Measurements from ENCODE around the gene GSTA4. TPM values are rescaled to one million over a fixed set of nuclear protein-coding genes. Genes with fewer than 3 reads are reported as not detected.
"Not testable (repeated sequence)": the region's sequence is repeated elsewhere in the genome, so short reads cannot be mapped to it uniquely, and the experiment has no call there.

GSTA4 gene
- total and polyA plus RNA-seq, 4 donors, result 7.9 to 22.7 (median 16.8) TPM

GRCh38 chr6:53009056-53009455 lies 14.0 kb upstream of the GSTA4 start (continued):
- no peak for TF ChIP-seq MAX (IDR thresholded peaks at IDR 0.05)
- no peak for TF ChIP-seq JUND (IDR thresholded peaks at IDR 0.05)

DNA sequence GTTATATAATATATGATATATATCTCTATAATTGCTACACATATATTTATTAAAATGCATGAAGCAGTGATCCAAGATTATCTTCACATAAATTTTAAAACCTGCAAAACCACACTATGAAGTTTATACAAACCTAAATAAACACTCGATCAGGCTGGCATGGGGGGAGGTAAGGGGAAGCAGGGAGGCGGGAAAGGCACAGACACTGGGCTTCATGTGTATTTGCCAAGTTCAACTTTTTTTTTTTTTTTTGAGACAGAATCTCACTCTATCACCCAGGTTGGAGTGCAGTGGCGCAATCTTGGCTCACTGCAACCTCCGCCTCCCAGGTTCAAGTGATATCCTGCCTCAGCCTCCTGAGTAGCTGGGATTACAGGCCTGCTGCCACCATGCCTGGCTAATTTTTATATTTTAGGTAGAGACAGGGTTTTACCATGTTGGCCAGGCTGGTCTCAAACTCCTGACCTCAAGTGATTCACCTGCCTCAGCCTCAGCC lies 13.2 kb upstream of the GSTA4 start:
- not testable (repeated sequence) for H3K9me3 ChIP-seq (ENCODE audit: control insufficient read depth in 4 of 4, low read length in 3 of 4); DNase-seq (ENCODE audit: low spot score)
- 92% methylated on average over 4 of the region's 4 CpGs for WGBS

DNA sequence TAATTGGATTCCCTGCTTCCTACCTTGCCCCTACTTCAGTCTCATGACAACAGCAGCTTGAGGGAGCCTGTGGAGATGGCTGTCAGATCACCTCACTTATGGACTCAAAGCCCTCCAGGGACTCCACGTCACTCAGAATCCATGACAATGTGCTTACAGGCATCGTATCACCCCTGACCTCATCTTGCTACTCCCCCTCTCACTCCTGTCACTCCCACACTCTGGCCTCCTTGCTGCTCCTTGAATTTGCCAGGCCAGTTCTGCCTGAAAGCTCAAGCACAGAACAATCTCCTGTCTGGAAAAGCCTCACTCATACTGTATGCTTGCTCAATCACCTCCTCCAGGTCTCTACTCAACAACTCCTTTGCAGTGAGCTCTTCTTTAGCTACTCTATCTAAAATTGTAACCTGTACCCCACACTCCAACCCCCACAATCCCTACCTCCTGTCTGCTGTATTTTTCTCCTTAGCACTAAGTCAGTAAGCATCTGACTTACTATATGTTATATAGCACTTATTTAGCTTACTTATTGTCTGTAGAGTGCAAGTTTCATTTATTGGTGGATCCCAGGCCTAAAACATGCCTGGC lies 10.7 kb upstream of the GSTA4 start:
- 94% methylated on average over 2 of the region's 2 CpGs for WGBS
- Histone ChIP-seq H3K4me3 (ENCODE audit: low read depth in 1 of 3, low read length in 3 of 3) (no peak overlapping the region), H3K9ac (ENCODE audit: low read depth in 1 of 2, low read length in 2 of 2) (no peak overlapping the region), H3K27ac (ENCODE audit: low read depth in 1 of 2, low read length in 2 of 2) (no peak overlapping the region), H3K36me3 (ENCODE audit: control insufficient read depth in 4 of 4, insufficient read depth in 3 of 4, low read depth in 1 of 4, low read length in 3 of 4) (peaks cover 12 to 66% (median 52%) of the 10 kb centered on the region in 4 donors), H3K4me1 (ENCODE audit: control insufficient read depth in 4 of 4, insufficient read depth in 4 of 4, low read length in 3 of 4) (no peaks in the 10 kb centered on the region), H3K9me3 (ENCODE audit: control insufficient read depth in 4 of 4, low read length in 3 of 4) (no peaks in the 10 kb centered on the region), H3K27me3 (ENCODE audit: control insufficient read depth in 4 of 4, insufficient read depth in 4 of 4, low read length in 3 of 4) (no peaks in the 10 kb centered on the region)
- TF ChIP-seq JUND (IDR thresholded peaks at IDR 0.05), result no peak
- no peak for TF ChIP-seq HNF4A (conservative IDR thresholded peaks at IDR 0.05)
- TF ChIP-seq FOXA1 (IDR thresholded peaks at IDR 0.05), result no peak
- TF ChIP-seq YY1 (IDR thresholded peaks at IDR 0.05), result no peak
- no peak for TF ChIP-seq MAX (IDR thresholded peaks at IDR 0.05)
- TF ChIP-seq REST (IDR thresholded peaks at IDR 0.05), result no peak
- no peak for TF ChIP-seq RXRA (IDR thresholded peaks at IDR 0.05)
- no peak for TF ChIP-seq TAF1 (conservative IDR thresholded peaks at IDR 0.05)
- no peak for DNase-seq (ENCODE audit: low spot score)

More for the DNA sequence above, 13.2 kb upstream of the GSTA4 start:
- peaks cover 20 to 84% (median 67%) of the 10 kb centered on the region in 4 donors for H3K36me3 ChIP-seq (ENCODE audit: control insufficient read depth in 4 of 4, insufficient read depth in 3 of 4, low read depth in 1 of 4, low read length in 3 of 4)
- not testable (repeated sequence) for H3K27me3 ChIP-seq (ENCODE audit: control insufficient read depth in 4 of 4, insufficient read depth in 4 of 4, low read length in 3 of 4); H3K9ac ChIP-seq (ENCODE audit: low read depth in 1 of 2, low read length in 2 of 2); H3K4me1 ChIP-seq (ENCODE audit: control insufficient read depth in 4 of 4, insufficient read depth in 4 of 4, low read length in 3 of 4); H3K4me3 ChIP-seq (ENCODE audit: low read depth in 1 of 3, low read length in 3 of 3); H3K27ac ChIP-seq (ENCODE audit: low read depth in 1 of 2, low read length in 2 of 2)

- Histone ChIP-seq H3K9me3 (ENCODE audit: control insufficient read depth in 4 of 4, low read length in 3 of 4) (no peaks in the 10 kb centered on the region), H3K9ac (ENCODE audit: low read depth in 1 of 2, low read length in 2 of 2) (no peak overlapping the region), H3K27me3 (ENCODE audit: control insufficient read depth in 4 of 4, insufficient read depth in 4 of 4, low read length in 3 of 4) (no peaks in the 10 kb centered on the region), H3K36me3 (ENCODE audit: control insufficient read depth in 4 of 4, insufficient read depth in 3 of 4, low read depth in 1 of 4, low read length in 3 of 4) (peaks cover 2 to 19% (median 9%) of the 10 kb centered on the region in 4 donors), H3K27ac (ENCODE audit: low read depth in 1 of 2, low read length in 2 of 2) (no peak overlapping the region), H3K4me1 (ENCODE audit: control insufficient read depth in 4 of 4, insufficient read depth in 4 of 4, low read length in 3 of 4) (peaks cover 0 to 13% (median 7%) of the 10 kb centered on the region in 4 donors), H3K4me3 (ENCODE audit: low read depth in 1 of 3, low read length in 3 of 3) (no peak overlapping the region)
- WGBS, result 87% methylated on average over 6 of the region's 6 CpGs
- no peak for DNase-seq (ENCODE audit: low spot score)
- TF ChIP-seq MAX (IDR thresholded peaks at IDR 0.05) (no peak), GABPA (IDR thresholded peaks at IDR 0.05 in 1 of 2, conservative IDR thresholded peaks at IDR 0.05 in 1 of 2) (no peak), REST (IDR thresholded peaks at IDR 0.05) (no peak), SP1 (IDR thresholded peaks at IDR 0.05) (no peak), YY1 (IDR thresholded peaks at IDR 0.05) (no peak)
- TF ChIP-seq, protein P1, sequence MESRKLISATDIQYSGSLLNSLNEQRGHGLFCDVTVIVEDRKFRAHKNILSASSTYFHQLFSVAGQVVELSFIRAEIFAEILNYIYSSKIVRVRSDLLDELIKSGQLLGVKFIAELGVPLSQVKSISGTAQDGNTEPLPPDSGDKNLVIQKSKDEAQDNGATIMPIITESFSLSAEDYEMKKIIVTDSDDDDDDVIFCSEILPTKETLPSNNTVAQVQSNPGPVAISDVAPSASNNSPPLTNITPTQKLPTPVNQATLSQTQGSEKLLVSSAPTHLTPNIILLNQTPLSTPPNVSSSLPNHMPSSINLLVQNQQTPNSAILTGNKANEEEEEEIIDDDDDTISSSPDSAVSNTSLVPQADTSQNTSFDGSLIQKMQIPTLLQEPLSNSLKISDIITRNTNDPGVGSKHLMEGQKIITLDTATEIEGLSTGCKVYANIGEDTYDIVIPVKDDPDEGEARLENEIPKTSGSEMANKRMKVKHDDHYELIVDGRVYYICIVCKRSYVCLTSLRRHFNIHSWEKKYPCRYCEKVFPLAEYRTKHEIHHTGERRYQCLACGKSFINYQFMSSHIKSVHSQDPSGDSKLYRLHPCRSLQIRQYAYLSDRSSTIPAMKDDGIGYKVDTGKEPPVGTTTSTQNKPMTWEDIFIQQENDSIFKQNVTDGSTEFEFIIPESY (IDR thresholded peaks at IDR 0.05), result no peak
Observed at GRCh38 chr6:52999456-52999855, 4.4 kb upstream of the GSTA4 start.
